ENCODE measurements around the gene BTBD9. TPM values are rescaled to one million over a fixed set of nuclear protein-coding genes. Genes with fewer than 3 reads are reported as not detected.

BTBD9 gene
- total RNA-seq, 1 donor from 2014 or later, result 18.1 TPM

DNA sequence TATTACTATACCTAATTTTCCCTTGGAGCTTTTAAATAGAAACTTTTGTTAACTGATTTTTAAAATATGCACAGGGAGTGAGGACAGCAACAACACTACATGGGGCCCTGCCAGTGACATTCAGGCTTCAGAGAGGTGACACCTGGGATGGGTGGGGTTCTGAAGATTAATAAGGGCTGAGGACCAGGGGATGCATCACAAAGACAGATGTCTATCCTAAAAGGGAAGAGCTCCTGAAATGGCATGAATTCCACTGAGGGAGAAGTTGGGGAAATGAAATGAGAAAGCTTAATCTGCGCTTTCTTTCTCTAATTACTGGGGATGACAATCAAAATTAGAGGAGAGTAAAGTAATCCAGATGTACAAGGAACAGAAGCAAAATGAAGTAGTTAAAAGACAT is 162.8 kb downstream of the BTBD9 start:
- H3K4me3 Mint-ChIP-seq (ENCODE audit: unreplicated experiment), result no peak overlapping the region
- H3K4me1 Mint-ChIP-seq (ENCODE audit: unreplicated experiment), result no peaks in the 10 kb centered on the region
- no peak overlapping the region for H3K27ac Mint-ChIP-seq (ENCODE audit: unreplicated experiment)
- no peaks in the 10 kb centered on the region for H3K27me3 Mint-ChIP-seq (ENCODE audit: unreplicated experiment)
- H3K9me3 Mint-ChIP-seq (ENCODE audit: unreplicated experiment), result no peaks in the 10 kb centered on the region
- no peak for DNase-seq (ENCODE audit: extremely low spot score, unreplicated experiment)
- H3K36me3 Mint-ChIP-seq (ENCODE audit: unreplicated experiment), result no peaks in the 10 kb centered on the region
- TF ChIP-seq, protein P1, sequence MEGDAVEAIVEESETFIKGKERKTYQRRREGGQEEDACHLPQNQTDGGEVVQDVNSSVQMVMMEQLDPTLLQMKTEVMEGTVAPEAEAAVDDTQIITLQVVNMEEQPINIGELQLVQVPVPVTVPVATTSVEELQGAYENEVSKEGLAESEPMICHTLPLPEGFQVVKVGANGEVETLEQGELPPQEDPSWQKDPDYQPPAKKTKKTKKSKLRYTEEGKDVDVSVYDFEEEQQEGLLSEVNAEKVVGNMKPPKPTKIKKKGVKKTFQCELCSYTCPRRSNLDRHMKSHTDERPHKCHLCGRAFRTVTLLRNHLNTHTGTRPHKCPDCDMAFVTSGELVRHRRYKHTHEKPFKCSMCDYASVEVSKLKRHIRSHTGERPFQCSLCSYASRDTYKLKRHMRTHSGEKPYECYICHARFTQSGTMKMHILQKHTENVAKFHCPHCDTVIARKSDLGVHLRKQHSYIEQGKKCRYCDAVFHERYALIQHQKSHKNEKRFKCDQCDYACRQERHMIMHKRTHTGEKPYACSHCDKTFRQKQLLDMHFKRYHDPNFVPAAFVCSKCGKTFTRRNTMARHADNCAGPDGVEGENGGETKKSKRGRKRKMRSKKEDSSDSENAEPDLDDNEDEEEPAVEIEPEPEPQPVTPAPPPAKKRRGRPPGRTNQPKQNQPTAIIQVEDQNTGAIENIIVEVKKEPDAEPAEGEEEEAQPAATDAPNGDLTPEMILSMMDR (IDR thresholded peaks at IDR 0.05), result no peak

DNA sequence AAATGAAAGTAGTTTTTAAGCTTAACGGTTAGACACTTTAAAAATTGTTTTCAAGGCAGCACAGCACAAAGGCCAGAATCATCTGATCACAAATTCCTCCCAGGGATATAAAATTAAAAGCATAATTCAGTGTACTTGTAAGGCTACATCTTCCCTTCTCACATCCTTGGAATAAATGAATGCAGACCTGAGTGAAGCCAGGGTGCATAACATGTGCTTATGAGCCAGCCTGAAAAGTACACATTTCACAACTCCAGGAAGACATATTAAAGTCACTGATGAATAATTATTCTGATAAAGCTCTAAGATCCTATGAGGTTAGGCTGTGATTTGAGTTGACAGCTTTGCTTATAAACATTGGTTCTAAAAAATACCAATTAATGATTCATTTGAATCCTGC is 163.6 kb downstream of the BTBD9 start:
- H3K36me3 Mint-ChIP-seq (ENCODE audit: unreplicated experiment), result no peaks in the 10 kb centered on the region
- TF ChIP-seq, protein P1 (IDR thresholded peaks at IDR 0.05), result no peak
- no peaks in the 10 kb centered on the region for H3K9me3 Mint-ChIP-seq (ENCODE audit: unreplicated experiment)
- no peak overlapping the region for H3K27ac Mint-ChIP-seq (ENCODE audit: unreplicated experiment)
- H3K4me3 Mint-ChIP-seq (ENCODE audit: unreplicated experiment), result no peak overlapping the region
- no peaks in the 10 kb centered on the region for H3K27me3 Mint-ChIP-seq (ENCODE audit: unreplicated experiment)
- no peak for DNase-seq (ENCODE audit: extremely low spot score, unreplicated experiment)
- no peaks in the 10 kb centered on the region for H3K4me1 Mint-ChIP-seq (ENCODE audit: unreplicated experiment)

DNA sequence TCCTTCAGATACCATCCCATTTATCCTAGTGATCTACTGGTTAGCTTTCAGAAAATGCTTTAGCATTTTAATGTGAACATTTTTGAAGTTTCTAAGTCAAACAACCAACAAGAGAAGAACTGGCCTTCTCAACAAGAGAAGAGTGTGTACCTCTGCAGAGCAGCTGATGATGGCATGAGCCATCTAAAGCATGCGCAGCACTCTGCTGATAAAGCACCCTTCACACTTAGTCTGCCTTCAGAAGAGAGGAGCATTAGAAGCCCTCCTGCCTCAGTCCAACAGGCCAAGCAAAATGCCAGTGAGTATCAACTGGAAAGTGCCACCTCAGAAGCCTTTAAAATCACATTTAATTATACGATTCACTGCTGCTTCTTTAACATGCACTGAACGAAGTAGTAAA is 169.2 kb downstream of the BTBD9 start:
- peaks cover 7% of the 10 kb centered on the region for H3K4me1 Mint-ChIP-seq (ENCODE audit: unreplicated experiment)
- no peak for DNase-seq (ENCODE audit: extremely low spot score, unreplicated experiment)
- TF ChIP-seq, protein P1 (IDR thresholded peaks at IDR 0.05), result no peak
- no peak overlapping the region for H3K4me3 Mint-ChIP-seq (ENCODE audit: unreplicated experiment)
- no peaks in the 10 kb centered on the region for H3K9me3 Mint-ChIP-seq (ENCODE audit: unreplicated experiment)
- no peaks in the 10 kb centered on the region for H3K27me3 Mint-ChIP-seq (ENCODE audit: unreplicated experiment)
- H3K27ac Mint-ChIP-seq (ENCODE audit: unreplicated experiment), result no peak overlapping the region
- H3K36me3 Mint-ChIP-seq (ENCODE audit: unreplicated experiment), result peaks cover 2% of the 10 kb centered on the region

DNA sequence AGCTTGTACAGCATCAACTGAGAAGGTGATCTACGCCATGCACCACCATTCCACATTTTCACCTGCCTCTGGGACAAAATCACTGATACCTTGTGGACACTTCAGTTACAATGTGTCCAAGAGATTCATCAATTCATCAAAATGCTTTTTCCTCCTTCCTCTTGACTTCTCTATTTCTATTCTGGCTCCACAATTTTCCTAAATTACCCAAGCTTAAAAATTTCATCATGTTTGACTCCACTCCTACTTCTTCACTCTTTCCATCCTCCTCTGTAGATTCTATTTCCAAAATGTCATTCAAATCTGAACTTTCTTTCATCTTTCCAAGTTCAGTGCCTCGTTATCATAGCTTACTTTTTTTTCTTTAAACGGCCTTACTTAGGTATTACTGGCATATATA is 172.2 kb downstream of the BTBD9 start:
- DNase-seq (ENCODE audit: extremely low spot score, unreplicated experiment), result no peak
- H3K27ac Mint-ChIP-seq (ENCODE audit: unreplicated experiment), result no peak overlapping the region
- H3K9me3 Mint-ChIP-seq (ENCODE audit: unreplicated experiment), result peaks cover 3% of the 10 kb centered on the region
- H3K36me3 Mint-ChIP-seq (ENCODE audit: unreplicated experiment), result peaks cover 2% of the 10 kb centered on the region
- TF ChIP-seq, protein P1 (IDR thresholded peaks at IDR 0.05), result no peak
- no peak overlapping the region for H3K4me3 Mint-ChIP-seq (ENCODE audit: unreplicated experiment)
- H3K27me3 Mint-ChIP-seq (ENCODE audit: unreplicated experiment), result no peaks in the 10 kb centered on the region
- peaks cover 7% of the 10 kb centered on the region for H3K4me1 Mint-ChIP-seq (ENCODE audit: unreplicated experiment)

DNA sequence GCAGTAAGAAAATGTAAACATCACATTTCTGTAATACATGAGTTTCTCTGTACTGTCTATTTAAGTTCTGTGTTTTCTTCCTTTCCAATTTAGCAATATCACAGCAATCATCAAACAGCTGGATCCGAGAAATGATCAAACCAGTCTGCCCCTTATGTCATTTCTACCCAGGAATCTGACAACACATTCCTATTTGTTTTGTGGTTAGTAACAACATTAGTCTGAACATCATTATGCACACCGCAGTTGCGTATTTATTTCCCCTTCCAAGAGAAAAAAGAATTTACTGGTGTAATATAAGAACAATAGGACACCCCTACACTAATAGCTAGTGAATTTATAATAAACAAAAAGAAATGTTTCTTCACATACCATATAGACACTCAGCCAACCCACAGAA is 179.5 kb downstream of the BTBD9 start:
- no peaks in the 10 kb centered on the region for H3K27me3 Mint-ChIP-seq (ENCODE audit: unreplicated experiment)
- peaks cover 2% of the 10 kb centered on the region for H3K4me1 Mint-ChIP-seq (ENCODE audit: unreplicated experiment)

More for the DNA sequence above, 179.5 kb downstream of the BTBD9 start:
- Mint-ChIP-seq H3K9me3 (ENCODE audit: unreplicated experiment) (peaks cover 3% of the 10 kb centered on the region), H3K27ac (ENCODE audit: unreplicated experiment) (no peak overlapping the region), H3K36me3 (ENCODE audit: unreplicated experiment) (no peaks in the 10 kb centered on the region), H3K4me3 (ENCODE audit: unreplicated experiment) (no peak overlapping the region)
- TF ChIP-seq, protein P1 (IDR thresholded peaks at IDR 0.05), result no peak
- no peak for DNase-seq (ENCODE audit: extremely low spot score, unreplicated experiment)

Measured in osteocyte (in vitro differentiated cells).